HG02970 (cell line): ENCODE data around the gene OR2W3.

Experiments used
- ATAC-seq: cut with Tn5 transposase; IDR thresholded peaks from one replicate; pipeline ENCODE4 v1.9.1; 2021; ENCODE audit warnings: mild to moderate bottlenecking, moderate library complexity, moderate number of reproducible peaks; ENCODE audit not compliant: unreplicated experiment, low FRiP score

The OR2W3 gene

GRCh38 chr1:247914941-247915662 is 19.7 kb downstream of the OR2W3 start:
- ATAC-seq, result no peak

DNA sequence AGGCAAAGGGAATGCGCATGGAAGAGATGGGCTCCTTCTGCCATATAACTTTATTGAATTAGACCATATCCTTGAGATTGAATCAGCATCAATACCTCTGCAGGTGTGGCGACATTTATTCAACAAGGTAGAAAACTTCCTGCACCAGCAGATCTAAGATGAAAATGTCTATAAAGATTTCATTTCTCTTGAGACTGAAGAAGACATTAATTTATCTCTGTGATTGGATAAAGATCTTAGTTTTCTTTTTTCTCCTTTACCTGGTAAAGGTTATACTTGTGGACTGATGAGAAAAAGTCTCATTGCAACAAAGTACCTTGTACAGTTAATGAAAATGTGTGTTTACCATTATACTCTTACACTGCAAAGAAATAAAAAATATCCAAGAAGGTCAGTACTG is 24.6 kb downstream of the OR2W3 start, which contains the start of gene OR2T8:
OR2T8 (plus strand) TSS at position 301 of the 400 bp plus-strand sequence. CDS start 766 bp downstream, outside the sequence.
- ATAC-seq, result no peak

DNA sequence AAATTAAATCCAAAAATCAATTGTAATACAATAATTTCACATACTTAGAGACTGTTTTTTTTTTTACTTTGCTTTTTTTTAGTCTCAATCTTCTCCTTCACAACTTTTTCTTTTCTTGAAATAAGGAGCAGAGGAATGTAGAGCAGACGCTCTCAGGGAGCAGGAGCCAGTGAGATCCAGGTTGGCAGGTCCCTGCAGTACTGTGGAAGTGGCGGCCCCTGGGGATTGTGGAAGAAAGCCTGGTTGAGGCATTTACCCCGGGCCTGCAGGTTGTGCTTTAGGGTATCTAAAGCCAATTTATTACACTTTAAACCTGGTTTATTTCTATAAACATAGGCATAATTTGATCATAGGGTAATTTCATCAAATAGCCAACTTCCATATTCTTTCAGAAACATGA is 28.6 kb downstream of the OR2W3 start:
- no peak for ATAC-seq

DNA sequence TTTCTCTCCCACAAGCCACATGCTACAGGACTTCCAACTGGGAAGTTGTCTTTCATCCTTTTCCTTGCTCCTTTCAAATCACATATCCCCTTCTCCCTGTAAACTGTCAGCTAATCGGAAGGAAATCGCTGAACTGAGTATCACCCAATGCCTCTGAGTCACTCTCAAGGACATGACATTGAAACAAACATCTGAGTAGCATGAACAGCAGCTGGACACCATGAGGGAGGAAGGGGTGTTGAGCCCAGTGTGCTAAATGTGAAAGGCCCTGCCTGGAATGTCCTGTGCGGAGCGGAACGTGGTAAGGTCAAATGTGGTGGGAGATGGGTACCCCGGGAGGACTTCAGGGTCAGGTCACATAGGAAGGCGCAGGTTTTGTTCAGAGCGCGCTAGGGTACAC is 29.5 kb downstream of the OR2W3 start, which contains the start of gene OR2AJ1:
OR2AJ1 (plus strand) TSS at position 22 of the 400 bp plus-strand sequence. CDS start 8,880 bp downstream, outside the sequence.
- ATAC-seq, result no peak

- no peak for ATAC-seq
Measured at GRCh38 chr1:247933989-247934388, 38.6 kb downstream of the OR2W3 start.

- no peak for ATAC-seq
Measured at GRCh38 chr1:247935781-247936180, 40.4 kb downstream of the OR2W3 start.

DNA sequence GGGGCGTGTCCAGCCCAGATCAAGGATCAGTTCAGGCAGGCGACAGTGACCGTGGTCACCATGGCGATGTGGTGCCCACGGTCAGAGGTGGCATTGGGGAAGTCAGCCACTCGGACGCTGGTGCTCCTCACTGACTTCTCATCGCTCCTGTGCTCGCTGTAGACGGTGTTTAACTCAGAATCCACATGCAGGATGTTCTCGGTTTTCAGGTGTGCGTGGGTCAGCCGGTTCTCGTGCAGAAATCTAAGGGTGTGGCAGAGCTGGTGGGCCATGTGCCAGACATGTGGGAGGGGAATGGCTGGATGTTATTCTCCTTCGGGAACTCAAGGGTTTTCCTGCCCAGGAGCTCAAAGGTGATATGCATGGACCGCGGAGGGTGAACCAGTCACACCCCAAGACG is 41.0 kb downstream of the OR2W3 start:
- ATAC-seq, result no peak

DNA sequence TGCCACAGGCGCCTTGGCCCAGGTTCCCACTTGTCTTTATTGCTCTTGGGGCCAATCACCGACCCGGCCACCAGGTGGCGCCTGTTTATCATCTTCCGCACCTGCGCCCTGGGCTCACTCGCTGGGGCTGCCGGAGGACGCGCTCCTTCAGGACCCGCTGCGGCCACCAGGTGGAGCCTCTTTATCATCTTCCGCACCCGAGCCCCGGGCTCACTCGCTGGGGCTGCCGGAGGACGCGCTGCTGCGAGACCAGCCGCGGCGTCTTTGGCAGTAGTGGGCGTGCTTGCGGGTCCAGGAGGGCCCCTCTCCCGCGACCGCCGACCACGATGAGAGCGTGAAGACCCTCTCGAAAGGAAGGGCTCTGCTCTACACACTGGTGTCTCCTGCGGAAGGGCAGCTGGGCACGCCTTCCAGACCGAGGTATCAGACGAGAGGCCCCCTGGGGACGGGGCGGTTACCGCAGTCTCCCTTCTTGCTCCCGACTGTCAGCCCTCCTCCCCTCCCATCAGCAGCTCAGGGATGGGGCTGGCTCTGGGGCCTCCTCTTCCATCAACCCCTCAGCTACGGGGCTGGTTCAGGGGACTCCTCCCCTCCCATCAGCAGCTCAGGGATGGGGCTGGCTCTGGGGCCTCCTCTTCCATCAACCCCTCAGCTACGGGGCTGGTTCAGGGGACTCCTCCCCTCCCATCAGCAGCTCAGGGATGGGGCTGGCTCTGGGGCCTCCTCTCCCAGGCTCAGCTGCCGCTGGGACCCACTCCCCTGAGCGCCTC is 41.8 kb downstream of the OR2W3 start:
- peak; percentile 100 for ATAC-seq

- no peak for ATAC-seq
Measured at GRCh38 chr1:247942624-247943023, 47.2 kb downstream of the OR2W3 start.
